Measurements from ENCODE around the gene HMGN2.
A peak's percentile ranks its signal among the peaks of the same experiment; 100 is the strongest.

Gene HMGN2

GRCh38 chr1:26477446-26478152, 5.4 kb downstream of the HMGN2 start:
- CTCF ChIA-PET, result interaction anchor here (0.6 kb wide), 1 partner anchor 12 kb away, joined by 3 read pairs; no protein-coding TSS in a partner anchor
- POLR2A ChIA-PET, result interaction anchor here (0.7 to 1.5 kb wide), 2 partner anchors 10 to 21 kb away, joined by 3 to 4 read pairs; no protein-coding TSS in a partner anchor
- no peak for TF ChIP-seq HDGF (IDR thresholded peaks at IDR 0.05; ENCODE audit: borderline replicate concordance)
- no peak for TF ChIP-seq PKNOX1 (IDR thresholded peaks at IDR 0.05)
- TF ChIP-seq SP1 (IDR thresholded peaks at IDR 0.05), result no peak
- TF ChIP-seq NFRKB (IDR thresholded peaks at IDR 0.05), result no peak
- no peak for TF ChIP-seq CTBP1 (IDR thresholded peaks at IDR 0.05; ENCODE audit: borderline replicate concordance)
- DNase-seq (ENCODE audit: extremely low spot score), result no peak

GRCh38 chr1:26478159-26478558, 5.9 kb downstream of the HMGN2 start:
- TF ChIP-seq SP1 (IDR thresholded peaks at IDR 0.05) (no peak), LEF1 (IDR thresholded peaks at IDR 0.05; ENCODE audit: borderline replicate concordance) (no peak), FOXK2 (IDR thresholded peaks at IDR 0.05) (no peak), FOXA1 (IDR thresholded peaks at IDR 0.05) (no peak), L3MBTL2 (conservative IDR thresholded peaks at IDR 0.05) (no peak), BHLHE40 (IDR thresholded peaks at IDR 0.05; ENCODE audit: borderline replicate concordance) (no peak), NFRKB (IDR thresholded peaks at IDR 0.05) (no peak), ZNF384 (IDR thresholded peaks at IDR 0.05) (no peak), FOXM1 (IDR thresholded peaks at IDR 0.05; ENCODE audit: borderline replicate concordance) (no peak), ARNT (IDR thresholded peaks at IDR 0.05) (no peak), SUZ12 (IDR thresholded peaks at IDR 0.05) (no peak), ELF4 (IDR thresholded peaks at IDR 0.05) (no peak), PKNOX1 (IDR thresholded peaks at IDR 0.05) (no peak)
- POLR2A ChIA-PET, result no interaction called here
- CTCF ChIA-PET, result no interaction called here
- no peak for DNase-seq (ENCODE audit: extremely low spot score)

GRCh38 chr1:26478988-26479387, 6.7 kb downstream of the HMGN2 start:
- TF ChIP-seq BHLHE40 (IDR thresholded peaks at IDR 0.05; ENCODE audit: borderline replicate concordance), result 0 out of 2 replicates have a peak, but pooled peaks have one; percentile 19
- TF ChIP-seq FOXK2 (IDR thresholded peaks at IDR 0.05), result no peak
- no peak for TF ChIP-seq HDGF (IDR thresholded peaks at IDR 0.05; ENCODE audit: borderline replicate concordance)
- no peak for TF ChIP-seq CTBP1 (IDR thresholded peaks at IDR 0.05; ENCODE audit: borderline replicate concordance)
- no peak for TF ChIP-seq PKNOX1 (IDR thresholded peaks at IDR 0.05)
- DNase-seq (ENCODE audit: extremely low spot score), result no peak
- ChIA-PET POLR2A (interaction anchor here (1.1 kb wide), 2 partner anchors 9 to 21 kb away, joined by 3 read pairs; no protein-coding TSS in a partner anchor), CTCF (no interaction called here)

- POLR2A ChIA-PET, result interaction anchor here (3.5 kb wide), 1 partner anchor 18 kb away, joined by 21 read pairs; no protein-coding TSS in a partner anchor
- CTCF ChIA-PET, result no interaction called here
- TF ChIP-seq NFRKB (IDR thresholded peaks at IDR 0.05), result no peak
- TF ChIP-seq LEF1 (IDR thresholded peaks at IDR 0.05; ENCODE audit: borderline replicate concordance), result no peak
- TF ChIP-seq CTBP1 (IDR thresholded peaks at IDR 0.05; ENCODE audit: borderline replicate concordance), result no peak
- no peak for TF ChIP-seq HDGF (IDR thresholded peaks at IDR 0.05; ENCODE audit: borderline replicate concordance)
- TF ChIP-seq FOXA1 (IDR thresholded peaks at IDR 0.05), result no peak
- no peak for TF ChIP-seq FOXK2 (IDR thresholded peaks at IDR 0.05)
- no peak for TF ChIP-seq ARNT (IDR thresholded peaks at IDR 0.05)
- TF ChIP-seq ELF4 (IDR thresholded peaks at IDR 0.05), result no peak
- no peak for TF ChIP-seq L3MBTL2 (conservative IDR thresholded peaks at IDR 0.05)
- no peak for TF ChIP-seq ZNF384 (IDR thresholded peaks at IDR 0.05)
- TF ChIP-seq SP1 (IDR thresholded peaks at IDR 0.05), result no peak
- no peak for TF ChIP-seq SUZ12 (IDR thresholded peaks at IDR 0.05)
- no peak for TF ChIP-seq TARDBP (IDR thresholded peaks at IDR 0.05)
- no peak for TF ChIP-seq FOXM1 (IDR thresholded peaks at IDR 0.05; ENCODE audit: borderline replicate concordance)
- no peak for TF ChIP-seq PKNOX1 (IDR thresholded peaks at IDR 0.05)
- no peak for DNase-seq (ENCODE audit: extremely low spot score)
Observed at GRCh38 chr1:26482921-26483320, 10.7 kb downstream of the HMGN2 start.

- TF ChIP-seq LEF1 (IDR thresholded peaks at IDR 0.05; ENCODE audit: borderline replicate concordance) (no peak), FOXK2 (IDR thresholded peaks at IDR 0.05) (no peak), BHLHE40 (IDR thresholded peaks at IDR 0.05; ENCODE audit: borderline replicate concordance) (no peak), FOXA1 (IDR thresholded peaks at IDR 0.05) (no peak), ELF4 (IDR thresholded peaks at IDR 0.05) (no peak), NFRKB (IDR thresholded peaks at IDR 0.05) (no peak), HDGF (IDR thresholded peaks at IDR 0.05; ENCODE audit: borderline replicate concordance) (no peak), ARNT (IDR thresholded peaks at IDR 0.05) (no peak), PKNOX1 (IDR thresholded peaks at IDR 0.05) (no peak), FOXM1 (IDR thresholded peaks at IDR 0.05; ENCODE audit: borderline replicate concordance) (no peak), SUZ12 (IDR thresholded peaks at IDR 0.05) (no peak), CTBP1 (IDR thresholded peaks at IDR 0.05; ENCODE audit: borderline replicate concordance) (no peak), L3MBTL2 (conservative IDR thresholded peaks at IDR 0.05) (no peak), SP1 (IDR thresholded peaks at IDR 0.05) (no peak), TARDBP (IDR thresholded peaks at IDR 0.05) (no peak), ZNF384 (IDR thresholded peaks at IDR 0.05) (no peak)
- ChIA-PET CTCF (no interaction called here), POLR2A (interaction anchor here (3.5 kb wide), 1 partner anchor 17 kb away, joined by 21 read pairs; no protein-coding TSS in a partner anchor)
- DNase-seq (ENCODE audit: extremely low spot score), result no peak
Observed at GRCh38 chr1:26483980-26484379, 11.7 kb downstream of the HMGN2 start.
